Memory B cell (primary cell): Measurements from ENCODE around the gene TFEB.

Experiments used
- ATAC-seq: fragments of 150-1000 bp; cut with Tn5 transposase; 2 replicates; pipeline ENCODE4 v1.10.0; 2021; ENCODE audit warnings: low read depth, mild to moderate bottlenecking, moderate library complexity
- DNase-seq, 2 donors: peaks; one replicate each; pipeline ENCODE4 v3.0.0; 2022; ENCODE audit warnings: low spot score in 2 of 2
- H3K27ac Mint-ChIP-seq: one replicate; pipeline ENCODE4 v1.8.0; 2022; ENCODE audit warnings: mild to moderate bottlenecking, moderate library complexity, mixed read lengths
- H3K27me3 Mint-ChIP-seq: one replicate; pipeline ENCODE4 v1.8.0; 2022; ENCODE audit warnings: mixed read lengths
- H3K36me3 Mint-ChIP-seq: one replicate; pipeline ENCODE4 v1.8.0; 2022; ENCODE audit warnings: mild to moderate bottlenecking, mixed read lengths
- H3K4me1 Mint-ChIP-seq: one replicate; pipeline ENCODE4 v1.8.0; 2022; ENCODE audit warnings: mixed read lengths
- H3K4me3 Mint-ChIP-seq: one replicate; pipeline ENCODE4 v1.8.0; 2022; ENCODE audit warnings: mild to moderate bottlenecking, moderate library complexity, mixed read lengths
- H3K9me3 Mint-ChIP-seq: one replicate; pipeline ENCODE4 v1.8.0; 2022; ENCODE audit warnings: mixed read lengths

The TFEB gene

DNA sequence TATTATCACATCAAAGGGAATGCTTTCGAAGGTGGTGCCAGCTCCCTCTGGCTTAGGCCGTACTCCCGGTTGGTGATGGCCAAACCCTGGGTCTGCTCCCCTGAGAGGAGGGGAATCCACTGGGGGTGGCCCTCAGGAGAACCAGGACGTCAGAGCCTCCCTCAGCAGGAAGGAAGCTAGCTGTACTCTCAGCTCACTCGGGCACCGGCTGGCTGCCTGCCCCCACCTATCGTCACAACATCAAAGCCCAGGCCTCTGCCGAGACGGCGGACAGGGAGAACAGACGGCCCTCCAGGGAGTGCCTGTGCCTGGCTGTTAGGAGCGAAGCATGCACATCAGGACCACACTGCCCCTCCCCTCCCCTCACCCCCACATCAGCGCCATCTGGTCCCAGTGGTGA is 20.9 kb upstream of the TFEB start:
- Mint-ChIP-seq H3K4me1 (no peaks in the 10 kb centered on the region), H3K4me3 (no peak overlapping the region), H3K27ac (no peak overlapping the region), H3K9me3 (no peaks in the 10 kb centered on the region), H3K27me3 (peaks cover 10% of the 10 kb centered on the region), H3K36me3 (no peaks in the 10 kb centered on the region)
- ATAC-seq (no peak), DNase-seq (no peak)

DNA sequence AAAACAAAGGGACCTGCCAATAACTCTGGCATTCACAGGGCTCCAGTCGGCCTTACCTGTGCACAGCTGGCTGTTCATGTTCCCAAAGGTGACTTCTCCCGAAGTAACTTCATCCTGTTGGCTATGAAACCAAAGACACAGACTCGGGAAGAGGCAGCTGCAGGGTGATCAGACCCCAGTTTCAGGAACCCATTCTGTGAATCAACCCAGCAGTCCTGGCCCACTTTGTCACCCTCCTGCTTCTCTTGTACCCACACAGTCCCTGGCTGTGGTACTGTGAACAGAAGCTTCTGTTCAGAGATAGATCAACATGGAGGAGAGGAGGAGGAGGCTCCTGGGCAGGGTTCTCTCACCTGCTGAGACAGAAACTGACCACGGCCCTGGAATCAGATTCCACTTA is 20.5 kb upstream of the TFEB start:
- Mint-ChIP-seq H3K9me3 (no peaks in the 10 kb centered on the region), H3K4me1 (no peaks in the 10 kb centered on the region), H3K27ac (no peak overlapping the region), H3K36me3 (no peaks in the 10 kb centered on the region), H3K27me3 (peaks cover 8% of the 10 kb centered on the region), H3K4me3 (no peak overlapping the region)
- ATAC-seq, result no peak
- no peak for DNase-seq

DNA sequence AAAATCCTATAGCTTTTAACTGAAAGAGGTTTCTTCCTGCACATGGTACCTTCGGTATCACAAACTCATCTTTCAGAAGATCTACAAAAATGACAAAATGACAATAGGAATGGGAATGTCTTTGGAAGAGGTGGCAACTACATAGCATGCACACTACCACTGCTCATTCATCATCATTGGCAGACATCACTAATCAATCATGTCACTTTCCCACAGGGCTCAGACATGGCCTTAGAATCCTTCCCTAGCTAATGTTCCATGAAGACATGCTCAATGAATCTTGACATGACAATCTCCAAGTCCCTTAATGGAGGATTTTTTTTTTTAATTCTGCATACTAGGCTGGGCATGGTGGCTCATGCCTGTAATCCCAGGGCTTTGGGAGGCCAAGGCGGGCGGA is 15.0 kb upstream of the TFEB start:
- no peak for ATAC-seq
- H3K27me3 Mint-ChIP-seq, result peaks cover 10% of the 10 kb centered on the region
- H3K4me3 Mint-ChIP-seq, result no peak overlapping the region
- DNase-seq, result no peak
- H3K36me3 Mint-ChIP-seq, result no peaks in the 10 kb centered on the region
- H3K4me1 Mint-ChIP-seq, result no peaks in the 10 kb centered on the region
- H3K9me3 Mint-ChIP-seq, result no peaks in the 10 kb centered on the region
- no peak overlapping the region for H3K27ac Mint-ChIP-seq

DNA sequence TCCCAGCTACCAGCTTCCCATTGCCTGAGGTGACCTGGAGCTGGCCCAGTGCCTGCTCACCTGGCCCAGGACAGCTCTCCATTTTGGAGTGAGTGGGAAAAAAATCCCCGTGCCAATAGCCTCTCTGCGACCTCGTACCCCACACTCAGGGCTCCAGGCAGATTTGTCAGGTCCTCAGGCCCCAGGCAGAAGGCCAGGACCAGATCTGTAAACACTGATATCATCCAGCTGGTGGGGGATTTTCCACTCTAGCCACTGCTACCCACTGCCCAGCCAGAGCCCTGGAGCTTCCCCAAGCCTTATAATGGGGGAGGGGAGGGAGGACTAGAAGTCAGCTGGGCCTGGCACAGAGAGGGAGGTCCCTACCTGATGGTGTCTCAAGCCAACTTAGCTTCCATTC is 13.1 kb upstream of the TFEB start:
- Mint-ChIP-seq H3K9me3 (no peaks in the 10 kb centered on the region), H3K36me3 (no peaks in the 10 kb centered on the region), H3K27ac (no peak overlapping the region), H3K4me1 (peaks cover 3% of the 10 kb centered on the region), H3K4me3 (no peak overlapping the region), H3K27me3 (peaks cover 9% of the 10 kb centered on the region)
- no peak for ATAC-seq
- no peak for DNase-seq

DNA sequence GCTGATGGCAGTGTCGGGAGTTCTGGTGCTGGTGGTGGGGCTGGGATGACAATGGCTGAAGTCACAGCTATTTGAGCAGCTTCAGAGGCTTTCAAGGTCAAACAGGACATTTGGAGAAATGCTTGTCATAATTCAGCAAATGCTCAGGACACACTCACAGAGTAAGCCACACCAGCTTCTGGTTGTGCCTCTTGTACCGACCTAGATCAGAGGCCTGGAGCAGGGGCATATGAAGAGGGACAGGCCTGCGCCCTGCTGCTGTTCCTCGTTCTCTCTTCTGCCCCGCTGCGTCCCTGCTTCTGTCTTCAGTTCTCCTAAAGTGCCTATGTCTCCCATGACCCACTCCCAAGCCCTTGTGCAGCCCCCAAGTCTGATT is 12.7 kb upstream of the TFEB start:
- H3K27me3 Mint-ChIP-seq, result peaks cover 8% of the 10 kb centered on the region
- ATAC-seq (no peak), DNase-seq (no peak)
- peaks cover 3% of the 10 kb centered on the region for H3K4me1 Mint-ChIP-seq
- H3K4me3 Mint-ChIP-seq, result no peak overlapping the region
- H3K27ac Mint-ChIP-seq, result no peak overlapping the region
- no peaks in the 10 kb centered on the region for H3K9me3 Mint-ChIP-seq
- H3K36me3 Mint-ChIP-seq, result no peaks in the 10 kb centered on the region

DNA sequence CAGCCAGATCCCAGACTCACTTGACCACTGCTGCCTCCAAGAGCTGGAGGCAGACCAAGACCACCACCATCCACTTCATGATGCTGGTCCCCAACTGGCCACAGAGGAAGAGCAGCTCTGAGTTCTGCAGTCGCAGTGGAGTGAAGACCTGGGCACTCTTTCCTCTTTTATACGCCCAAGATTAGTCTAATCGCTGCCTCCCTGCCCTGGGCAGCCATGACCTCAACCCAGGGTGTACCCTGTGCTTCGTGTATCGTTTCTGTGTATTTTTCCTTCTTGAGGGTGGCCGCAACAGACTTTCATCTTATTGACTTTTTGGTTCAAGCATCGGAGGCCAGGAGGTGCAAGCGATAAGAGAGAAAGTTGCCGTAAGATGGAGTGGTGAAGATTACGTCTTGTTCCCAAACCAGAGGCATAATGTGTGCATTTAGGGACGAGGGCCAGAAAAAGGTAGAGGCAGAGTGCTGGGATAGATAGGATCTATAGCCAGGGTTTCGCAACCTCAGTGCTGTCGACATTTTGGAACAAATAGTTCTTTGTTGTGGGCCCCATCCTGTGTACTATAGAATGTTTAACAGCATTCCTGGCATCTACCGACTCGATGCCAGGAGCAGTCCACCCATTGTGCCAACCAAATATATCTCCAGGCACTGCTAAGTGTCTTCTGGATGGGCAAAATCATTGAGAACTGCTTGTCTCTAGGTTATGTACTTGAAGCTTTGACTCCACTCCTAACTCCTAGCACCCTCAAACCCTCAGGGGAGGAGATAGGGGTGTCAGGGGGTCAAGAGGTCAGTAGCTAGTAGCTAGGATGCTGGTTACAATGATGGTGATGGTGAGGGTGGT is 12.1 kb upstream of the TFEB start, which contains the start of gene PGC:
Gene PGC (minus strand): TSS at position 142 of the 846 bp plus-strand sequence. CDS start 63 bp downstream, at position 79.
- H3K9me3 Mint-ChIP-seq, result no peaks in the 10 kb centered on the region
- DNase-seq, result no peak
- ATAC-seq, result no peak
- peaks cover 7% of the 10 kb centered on the region for H3K27me3 Mint-ChIP-seq
- H3K4me1 Mint-ChIP-seq, result peaks cover 3% of the 10 kb centered on the region
- no peak within 1 kb of the TSS for H3K4me3 Mint-ChIP-seq
- no peaks in the 10 kb centered on the region for H3K36me3 Mint-ChIP-seq
- no peak within 1 kb of the TSS for H3K27ac Mint-ChIP-seq

DNA sequence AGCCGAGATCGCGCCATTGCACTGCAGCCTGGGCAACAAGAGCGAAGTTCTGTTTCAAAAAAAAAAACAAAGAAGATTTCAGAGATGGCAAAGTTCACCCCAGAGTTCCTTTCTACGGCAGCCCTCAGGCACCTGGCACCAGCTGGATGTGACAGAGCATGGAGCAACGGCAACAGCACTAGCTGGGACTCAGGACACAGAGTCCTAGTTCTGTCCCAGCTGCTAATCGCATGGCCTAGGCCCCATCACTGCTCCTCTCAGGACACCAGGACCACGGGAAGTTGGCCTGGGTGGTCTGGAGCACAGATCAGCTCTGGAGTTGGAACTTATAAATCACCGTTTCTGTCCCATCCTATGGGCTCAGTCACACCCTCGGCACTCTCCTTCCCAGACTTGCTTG is 10.7 kb upstream of the TFEB start:
- H3K27me3 Mint-ChIP-seq, result peaks cover 8% of the 10 kb centered on the region
- ATAC-seq, result no peak
- H3K4me3 Mint-ChIP-seq, result no peak overlapping the region
- no peak for DNase-seq
- H3K36me3 Mint-ChIP-seq, result no peaks in the 10 kb centered on the region
- H3K4me1 Mint-ChIP-seq, result peaks cover 3% of the 10 kb centered on the region
- no peak overlapping the region for H3K27ac Mint-ChIP-seq
- no peaks in the 10 kb centered on the region for H3K9me3 Mint-ChIP-seq

DNA sequence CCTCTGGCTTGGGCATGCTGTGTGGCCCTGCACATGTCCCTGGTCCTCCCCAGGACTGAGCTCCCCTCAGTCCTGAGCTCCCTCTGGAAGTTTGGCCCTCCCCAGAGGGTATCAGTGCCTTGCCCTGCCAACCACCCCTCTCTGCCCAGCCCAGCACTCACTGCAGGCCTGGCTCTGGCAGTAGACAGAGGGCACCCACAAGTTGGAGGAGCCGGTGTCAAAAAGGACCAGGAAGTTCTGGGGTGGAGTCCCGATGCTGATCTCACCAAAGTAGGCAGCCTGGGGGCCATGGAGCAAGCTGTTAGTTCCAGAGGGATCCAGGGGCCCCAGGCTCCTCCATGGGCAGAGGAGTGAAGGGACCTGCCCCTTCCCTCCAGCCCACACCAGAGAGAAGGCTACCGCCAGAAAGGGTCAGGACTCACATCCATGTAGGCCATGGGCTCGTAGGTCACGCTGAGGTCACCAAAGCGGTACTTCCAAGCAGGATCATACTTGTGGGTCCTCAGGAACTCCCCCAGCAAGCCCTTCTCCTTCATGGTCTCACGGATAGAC is 8.9 kb upstream of the TFEB start:
- Mint-ChIP-seq H3K27me3 (peaks cover 8% of the 10 kb centered on the region), H3K27ac (no peak overlapping the region), H3K36me3 (no peaks in the 10 kb centered on the region), H3K9me3 (no peaks in the 10 kb centered on the region), H3K4me3 (no peak overlapping the region), H3K4me1 (peaks cover 3% of the 10 kb centered on the region)
- ATAC-seq, result no peak
- no peak for DNase-seq

DNA sequence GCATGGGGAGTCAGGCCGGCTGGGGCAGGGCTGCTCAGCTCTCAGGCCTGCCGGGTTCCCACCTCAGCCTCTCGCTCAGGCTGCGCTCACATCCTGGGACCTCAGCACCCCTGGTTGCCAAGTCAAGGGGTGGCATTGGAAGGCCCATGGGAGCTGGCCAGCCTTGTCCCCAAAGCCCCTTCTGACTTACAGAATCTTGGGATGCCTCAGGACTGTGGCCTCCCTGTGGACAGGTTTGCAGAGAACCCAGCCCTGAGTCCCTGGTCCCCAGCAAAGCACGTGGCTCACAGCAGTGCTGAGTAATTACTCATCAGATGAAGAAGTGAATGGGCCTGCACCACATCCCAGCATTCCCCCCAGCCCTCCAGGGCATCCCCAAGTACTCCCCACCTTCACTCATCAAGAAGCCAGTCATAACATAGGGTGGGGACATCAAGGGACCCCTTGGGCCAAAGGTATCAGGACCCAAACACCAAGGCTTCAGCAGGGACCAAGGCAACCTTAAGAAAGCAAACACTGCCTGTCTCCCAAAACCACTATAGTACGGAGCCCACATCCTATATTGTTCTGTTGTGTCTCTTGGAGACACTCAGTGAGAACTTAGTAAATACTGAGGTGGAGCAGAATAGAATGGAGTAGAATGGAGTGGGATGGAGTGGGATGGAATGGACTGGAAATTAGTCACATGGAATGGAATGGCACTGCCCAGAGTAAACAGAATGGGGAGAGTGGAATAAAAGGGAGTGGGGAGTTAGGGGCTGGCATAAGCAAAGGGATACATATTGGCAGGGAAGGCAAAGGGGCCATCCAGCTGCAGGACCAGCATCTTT is 8.2 kb upstream of the TFEB start:
- Mint-ChIP-seq H3K36me3 (no peaks in the 10 kb centered on the region), H3K27ac (no peak overlapping the region), H3K27me3 (peaks cover 8% of the 10 kb centered on the region), H3K4me3 (no peak overlapping the region), H3K4me1 (peaks cover 3% of the 10 kb centered on the region), H3K9me3 (no peaks in the 10 kb centered on the region)
- DNase-seq (no peak), ATAC-seq (no peak)

DNA sequence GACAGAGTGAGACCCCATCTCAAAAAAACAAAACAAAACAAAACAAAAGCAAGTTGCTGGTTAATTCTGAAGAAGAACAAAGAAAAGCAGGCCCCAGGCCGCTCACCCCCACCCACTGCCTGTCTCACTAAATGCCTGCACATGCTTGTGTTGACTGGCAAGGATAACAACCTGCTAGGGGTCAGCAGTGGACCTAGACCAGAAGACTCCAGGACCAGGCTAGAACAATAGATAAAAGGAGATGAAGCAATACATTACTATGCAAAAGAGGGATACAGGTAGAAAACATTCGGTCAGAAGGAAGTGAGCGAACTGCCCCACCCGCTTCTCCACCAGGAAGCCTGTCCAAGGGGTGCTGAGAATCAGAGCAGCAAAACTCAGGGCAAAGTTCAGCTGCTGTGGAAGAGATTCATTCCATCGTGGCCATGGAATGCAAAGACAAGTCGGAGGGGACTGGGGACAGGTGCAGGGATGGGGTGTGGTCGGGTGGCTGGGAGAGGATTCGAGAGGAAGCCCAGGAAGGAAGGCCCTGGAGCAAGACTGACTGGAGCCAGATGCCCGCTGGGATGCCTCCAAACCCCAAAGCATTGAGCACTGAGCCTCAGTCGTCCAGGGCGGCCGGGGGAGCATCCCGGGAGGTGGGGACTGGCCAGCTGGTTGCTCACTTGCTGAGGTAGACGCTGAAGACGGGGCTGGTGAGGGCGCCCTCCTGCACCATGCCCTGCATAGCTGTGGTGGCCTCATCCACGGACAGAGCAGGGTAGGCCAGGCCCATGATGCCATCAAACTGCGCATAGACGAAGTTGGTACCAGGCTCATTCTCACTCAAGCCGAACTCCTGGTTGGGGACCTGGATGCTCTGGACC is 6.5 kb upstream of the TFEB start:
- Mint-ChIP-seq H3K4me3 (no peak overlapping the region), H3K27ac (peak overlapping the region; percentile 18), H3K4me1 (peaks cover 3% of the 10 kb centered on the region), H3K36me3 (no peaks in the 10 kb centered on the region), H3K9me3 (no peaks in the 10 kb centered on the region), H3K27me3 (peaks cover 6% of the 10 kb centered on the region)
- ATAC-seq, result no peak
- DNase-seq, result no peak

DNA sequence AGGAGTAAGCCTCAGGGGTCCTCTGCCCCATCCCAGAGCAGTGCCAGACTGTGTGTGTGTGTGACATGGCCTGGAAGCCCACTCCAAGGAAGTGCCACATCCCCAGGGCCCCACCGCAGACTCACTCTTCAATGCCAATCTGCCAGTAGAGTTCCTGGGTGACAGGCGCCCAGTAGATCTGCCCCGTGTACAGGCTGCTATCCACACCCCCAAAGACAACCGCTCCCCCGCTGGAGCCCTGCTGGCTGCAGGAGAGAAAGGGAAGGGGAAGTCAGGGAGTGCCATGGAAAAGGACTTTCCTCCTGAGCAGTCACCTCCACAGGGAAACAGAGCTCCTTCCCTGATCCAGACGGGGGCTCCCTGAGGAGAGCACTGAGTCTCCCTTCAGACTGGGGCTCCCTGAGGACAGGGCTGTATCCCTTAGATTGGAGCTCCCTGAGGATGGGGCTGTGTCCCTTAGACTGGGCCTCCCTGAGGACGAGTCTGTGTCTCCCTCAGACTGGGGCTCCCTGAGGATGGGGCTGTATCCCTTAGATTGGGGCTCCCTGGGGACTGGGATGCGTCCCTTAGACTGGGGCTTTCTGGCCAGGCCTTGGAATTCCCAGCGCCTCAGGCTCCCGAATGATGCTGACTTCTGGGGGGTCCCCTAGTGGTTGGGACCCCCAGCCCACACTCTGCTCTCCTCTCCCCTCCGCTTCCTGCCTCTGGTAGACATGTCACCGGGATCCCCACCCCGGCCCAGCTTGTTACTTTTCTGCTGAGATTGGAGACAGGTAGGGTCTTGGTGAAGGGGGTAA is 5.2 kb upstream of the TFEB start:
- H3K27me3 Mint-ChIP-seq, result peaks cover 6% of the 10 kb centered on the region
- no peak overlapping the region for H3K4me3 Mint-ChIP-seq
- no peak overlapping the region for H3K27ac Mint-ChIP-seq
- no peaks in the 10 kb centered on the region for H3K9me3 Mint-ChIP-seq
- DNase-seq (no peak), ATAC-seq (no peak)
- H3K4me1 Mint-ChIP-seq, result peaks cover 10% of the 10 kb centered on the region
- no peaks in the 10 kb centered on the region for H3K36me3 Mint-ChIP-seq

DNA sequence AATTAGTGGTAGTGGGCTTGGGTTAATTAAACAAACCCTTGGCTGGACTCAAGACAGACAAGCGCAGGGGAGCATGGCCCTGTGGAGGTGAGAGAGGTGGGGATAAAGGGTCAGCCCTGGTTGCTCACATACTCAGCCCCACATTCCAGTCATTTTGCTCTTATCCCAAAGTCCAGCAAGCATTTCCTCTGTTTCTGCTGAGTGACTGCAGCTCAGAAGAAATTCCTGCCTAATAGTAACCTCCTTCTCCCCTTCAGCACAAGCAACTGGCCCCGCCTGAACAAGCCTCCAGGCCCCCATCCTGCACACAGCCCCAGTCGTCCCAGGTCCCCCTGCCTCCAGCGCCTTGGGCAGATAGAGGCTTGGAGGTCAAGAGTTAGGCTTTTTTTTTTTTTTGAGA is 3.6 kb upstream of the TFEB start:
- Mint-ChIP-seq H3K9me3 (no peaks in the 10 kb centered on the region), H3K4me1 (peaks cover 7% of the 10 kb centered on the region), H3K4me3 (no peak overlapping the region)

DNA sequence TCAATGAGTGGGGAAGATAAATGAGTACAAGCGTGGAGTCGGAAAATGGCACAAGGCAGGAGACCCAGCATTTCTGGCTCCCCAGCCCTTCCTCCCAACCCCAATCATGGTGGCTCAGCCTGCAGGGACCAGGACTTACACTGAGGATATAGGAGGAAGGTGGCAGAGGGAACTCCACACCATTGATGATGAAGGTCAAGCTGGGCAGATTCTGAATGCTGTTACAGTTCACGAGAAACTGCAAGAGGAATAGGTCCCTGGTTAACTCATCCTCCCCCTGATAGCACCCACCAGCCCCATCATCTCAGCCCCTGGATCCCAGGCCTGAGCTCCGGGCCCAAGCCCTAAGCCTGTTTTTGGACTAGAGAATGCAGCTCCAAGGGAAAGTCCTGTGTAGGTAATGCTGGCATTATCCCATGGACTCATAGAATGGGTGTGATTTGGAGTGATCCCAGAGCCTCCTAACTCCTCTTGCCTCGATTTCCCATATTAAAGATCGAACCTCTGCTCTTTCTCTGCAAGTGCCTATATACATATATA is 2.3 kb upstream of the TFEB start:
- no peak for ATAC-seq
- Mint-ChIP-seq H3K9me3 (no peaks in the 10 kb centered on the region), H3K27me3 (peaks cover 3% of the 10 kb centered on the region), H3K27ac (no peak overlapping the region), H3K4me1 (peaks cover 7% of the 10 kb centered on the region), H3K4me3 (no peak overlapping the region), H3K36me3 (no peaks in the 10 kb centered on the region)
- DNase-seq, result no peak

More for the DNA sequence above, 3.6 kb upstream of the TFEB start:
- Mint-ChIP-seq H3K27me3 (peaks cover 3% of the 10 kb centered on the region), H3K27ac (no peak overlapping the region), H3K36me3 (no peaks in the 10 kb centered on the region)
- ATAC-seq, result no peak
- DNase-seq, result no peak
